HFFc6 (cell line): ENCODE measurements around the gene CREB5. TPM values are rescaled to one million over a fixed set of nuclear protein-coding genes. Genes with fewer than 3 reads are reported as not detected.
"Not testable (repeated sequence)": the region's sequence is repeated elsewhere in the genome, so short reads cannot be mapped to it uniquely, and the experiment has no call there.

Experiments
- DNase-seq: peaks from one replicate; pipeline ENCODE4 v3.0.0-alpha.2; 2018
- H3K27ac Mint-ChIP-seq: 2 replicates; pipeline ENCODE4 v1.8.0; 2020; ENCODE audit warnings: mild to moderate bottlenecking, mixed read lengths
- H3K27me3 Mint-ChIP-seq: 2 replicates; pipeline ENCODE4 v1.8.0; 2021; ENCODE audit warnings: mild to moderate bottlenecking, moderate library complexity, mixed read lengths; ENCODE audit not compliant: insufficient read depth
- H3K36me3 Mint-ChIP-seq: 2 replicates; pipeline ENCODE4 v1.8.0; 2021; ENCODE audit warnings: low read depth, mixed read lengths
- H3K4me1 Mint-ChIP-seq: 2 replicates; pipeline ENCODE4 v1.8.0; 2020; ENCODE audit warnings: low read depth, mixed read lengths
- H3K4me3 Mint-ChIP-seq: 2 replicates; pipeline ENCODE4 v1.8.0; 2020; ENCODE audit warnings: mild to moderate bottlenecking, moderate library complexity, mixed read lengths
- H3K9me3 Mint-ChIP-seq: 2 replicates; pipeline ENCODE4 v1.8.0; 2020; ENCODE audit warnings: mild to moderate bottlenecking, mixed read lengths
- CTCF ChIP-seq: fragments of 200-600 bp; sonication (generic); IDR thresholded peaks from 2 replicates; pipeline ENCODE4 v1.5.0; 2021; ENCODE audit warnings: antibody characterized with exemption, mild to moderate bottlenecking
- total RNA-seq, 6 experiments: library from RNA; stranded (reverse); fragmentation: NEBNext Ultra II Directional; extraction: Animal tissue kit (Norgen Biotek cat#: 25700); gene quantifications; 2 replicates in 1 of 6; 3 replicates in 5 of 6; pipeline ENCODE4 v1.2.3, GENCODE V29; 2021

CREB5 gene
- total RNA-seq, 6 experiments from 2014 or later, result 0.60 to 0.90 (median 0.79) TPM

GRCh38 chr7:28395404-28395803 is 16.9 kb upstream of the CREB5 start:
- no peaks in the 10 kb centered on the region for H3K9me3 Mint-ChIP-seq
- no peak for DNase-seq
- H3K27me3 Mint-ChIP-seq, result peaks cover 13% of the 10 kb centered on the region; the same call in 1 of the 2 replicates
- H3K27ac Mint-ChIP-seq, result no peak overlapping the region
- no peak for TF ChIP-seq CTCF
- H3K36me3 Mint-ChIP-seq, result no peaks in the 10 kb centered on the region
- no peaks in the 10 kb centered on the region for H3K4me1 Mint-ChIP-seq
- no peak overlapping the region for H3K4me3 Mint-ChIP-seq

- no peak for TF ChIP-seq CTCF
- Mint-ChIP-seq H3K27ac (no peak overlapping the region), H3K4me3 (no peak overlapping the region), H3K9me3 (no peaks in the 10 kb centered on the region), H3K27me3 (peaks cover 13% of the 10 kb centered on the region; the same call in 1 of the 2 replicates), H3K4me1 (no peaks in the 10 kb centered on the region), H3K36me3 (no peaks in the 10 kb centered on the region)
- DNase-seq, result no peak
Observed at GRCh38 chr7:28395831-28396230, 16.5 kb upstream of the CREB5 start.

- no peaks in the 10 kb centered on the region for H3K36me3 Mint-ChIP-seq
- no peaks in the 10 kb centered on the region for H3K9me3 Mint-ChIP-seq
- no peak overlapping the region for H3K4me3 Mint-ChIP-seq
- TF ChIP-seq CTCF, result no peak
- H3K27me3 Mint-ChIP-seq, result peaks cover 9% of the 10 kb centered on the region; the same call in 1 of the 2 replicates
- no peak for DNase-seq
- no peaks in the 10 kb centered on the region for H3K4me1 Mint-ChIP-seq
- no peak overlapping the region for H3K27ac Mint-ChIP-seq
Observed at GRCh38 chr7:28397141-28397540, 15.2 kb upstream of the CREB5 start.

GRCh38 chr7:28400838-28401360 is 11.4 kb upstream of the CREB5 start:
- peaks cover 4% of the 10 kb centered on the region; the same call in 1 of the 2 replicates for H3K27me3 Mint-ChIP-seq
- H3K9me3 Mint-ChIP-seq, result no peaks in the 10 kb centered on the region
- H3K4me1 Mint-ChIP-seq, result no peaks in the 10 kb centered on the region
- H3K36me3 Mint-ChIP-seq, result no peaks in the 10 kb centered on the region
- no peak overlapping the region for H3K4me3 Mint-ChIP-seq
- H3K27ac Mint-ChIP-seq, result no peak overlapping the region
- TF ChIP-seq CTCF, result no peak
- DNase-seq, result no peak

GRCh38 chr7:28401567-28401966 is 10.8 kb upstream of the CREB5 start:
- H3K27ac Mint-ChIP-seq, H3K4me3 Mint-ChIP-seq, H3K4me1 Mint-ChIP-seq, H3K36me3 Mint-ChIP-seq, H3K27me3 Mint-ChIP-seq, DNase-seq, H3K9me3 Mint-ChIP-seq: not testable (repeated sequence)

GRCh38 chr7:28405662-28406061 is 6.7 kb upstream of the CREB5 start:
- H3K27ac Mint-ChIP-seq, result no peak overlapping the region
- DNase-seq, result no peak
- peaks cover 29% of the 10 kb centered on the region for H3K4me1 Mint-ChIP-seq
- no peak for TF ChIP-seq CTCF
- H3K27me3 Mint-ChIP-seq, result peaks cover 15% of the 10 kb centered on the region; the same call in 1 of the 2 replicates
- H3K9me3 Mint-ChIP-seq, result no peaks in the 10 kb centered on the region
- H3K4me3 Mint-ChIP-seq, result no peak overlapping the region
- H3K36me3 Mint-ChIP-seq, result no peaks in the 10 kb centered on the region
